GM19372 (cell line): Measurements from ENCODE around the gene TBCB.
A peak's percentile ranks its signal among the peaks of the same experiment; 100 is the strongest.
"Not testable (repeated sequence)": the region's sequence is repeated elsewhere in the genome, so short reads cannot be mapped to it uniquely, and the experiment has no call there.

ENCODE experiments used
- ATAC-seq: cut with Tn5 transposase; IDR thresholded peaks from one replicate; pipeline ENCODE4 v1.9.1; 2021; ENCODE audit warnings: mild to moderate bottlenecking, low read depth, moderate library complexity; ENCODE audit not compliant: unreplicated experiment

TBCB gene, protein sequence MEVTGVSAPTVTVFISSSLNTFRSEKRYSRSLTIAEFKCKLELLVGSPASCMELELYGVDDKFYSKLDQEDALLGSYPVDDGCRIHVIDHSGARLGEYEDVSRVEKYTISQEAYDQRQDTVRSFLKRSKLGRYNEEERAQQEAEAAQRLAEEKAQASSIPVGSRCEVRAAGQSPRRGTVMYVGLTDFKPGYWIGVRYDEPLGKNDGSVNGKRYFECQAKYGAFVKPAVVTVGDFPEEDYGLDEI

GRCh38 chr19:36115453-36116343 lies at the start of gene TBCB:
Gene TBCB, plus strand, starts transcription at chr19:36115468. Its CDS starts 93 bp downstream, at chr19:36115561.
- ATAC-seq: peak; percentile 37

DNA sequence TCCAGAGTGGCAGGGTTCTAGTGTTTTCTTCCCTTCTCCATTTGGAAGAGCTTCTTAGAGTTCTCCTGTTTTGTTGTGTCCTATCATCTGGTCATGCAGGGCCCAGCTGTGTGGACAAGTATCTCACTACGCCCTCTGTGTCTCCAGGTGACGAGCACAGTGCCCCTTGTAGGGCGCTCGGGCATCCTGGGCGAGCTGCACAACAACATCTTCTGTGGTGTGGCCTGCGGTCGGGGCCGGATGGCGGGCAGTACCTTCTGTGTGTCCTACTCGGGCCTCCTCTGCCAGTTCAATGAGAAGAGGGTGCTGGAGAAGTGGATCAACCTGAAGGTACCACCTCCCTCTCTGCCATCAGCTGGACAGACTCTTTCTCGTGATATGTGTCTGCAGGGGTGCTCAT lies 47.6 kb upstream of the TBCB start:
- no peak for ATAC-seq

DNA sequence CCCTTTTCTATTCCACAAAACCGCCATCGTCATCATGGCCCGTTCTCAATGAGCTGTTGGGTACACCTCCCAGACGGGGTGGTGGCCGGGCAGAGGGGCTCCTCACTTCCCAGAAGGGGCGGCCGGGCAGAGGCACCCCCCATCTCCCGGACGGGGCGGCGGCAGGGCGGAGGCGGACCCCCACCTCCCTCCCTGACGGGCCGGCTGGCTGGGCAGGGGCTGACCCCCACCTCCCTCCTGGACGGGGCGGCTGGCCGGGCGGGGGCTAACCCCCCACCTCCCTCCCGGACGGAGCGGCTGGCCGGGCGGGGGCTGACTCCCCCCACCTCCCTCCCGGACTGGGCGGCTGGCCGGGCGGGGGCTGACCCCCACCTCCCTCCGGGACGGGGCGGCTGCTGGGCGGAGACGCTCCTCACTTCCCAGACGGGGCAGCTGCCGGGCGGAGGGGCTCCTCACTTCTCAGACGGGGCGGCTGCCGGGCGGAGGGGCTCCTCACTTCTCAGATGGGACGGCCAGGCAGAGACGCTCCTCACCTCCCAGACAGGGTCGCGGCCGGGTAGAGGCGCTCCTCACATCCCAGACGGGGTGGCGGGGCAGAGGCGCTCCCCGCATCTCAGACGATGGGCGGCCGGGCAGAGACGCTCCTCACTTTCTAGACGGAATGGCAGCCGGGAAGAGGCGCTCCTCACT lies 46.3 kb upstream of the TBCB start:
- not testable (repeated sequence) for ATAC-seq

DNA sequence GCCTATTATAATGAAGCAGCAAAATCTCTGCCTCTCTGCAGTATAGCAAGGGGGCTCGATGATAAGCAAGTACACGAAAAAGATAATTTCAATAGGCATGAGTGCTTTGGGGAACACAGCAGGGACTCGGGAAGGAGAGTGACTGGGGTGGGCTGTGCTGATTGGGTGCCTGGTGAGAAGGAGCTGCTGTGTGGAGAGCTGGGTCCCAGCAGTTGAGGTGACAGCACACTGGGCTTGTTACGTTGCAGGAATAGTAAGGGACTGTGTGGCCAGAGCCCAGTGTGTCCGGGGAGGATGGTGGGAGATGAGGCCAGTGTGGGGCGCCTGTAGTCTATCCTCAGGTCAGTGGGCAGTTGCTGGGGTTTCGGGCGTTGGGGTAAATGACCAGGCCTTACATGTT lies 43.2 kb upstream of the TBCB start:
- ATAC-seq: no peak

DNA sequence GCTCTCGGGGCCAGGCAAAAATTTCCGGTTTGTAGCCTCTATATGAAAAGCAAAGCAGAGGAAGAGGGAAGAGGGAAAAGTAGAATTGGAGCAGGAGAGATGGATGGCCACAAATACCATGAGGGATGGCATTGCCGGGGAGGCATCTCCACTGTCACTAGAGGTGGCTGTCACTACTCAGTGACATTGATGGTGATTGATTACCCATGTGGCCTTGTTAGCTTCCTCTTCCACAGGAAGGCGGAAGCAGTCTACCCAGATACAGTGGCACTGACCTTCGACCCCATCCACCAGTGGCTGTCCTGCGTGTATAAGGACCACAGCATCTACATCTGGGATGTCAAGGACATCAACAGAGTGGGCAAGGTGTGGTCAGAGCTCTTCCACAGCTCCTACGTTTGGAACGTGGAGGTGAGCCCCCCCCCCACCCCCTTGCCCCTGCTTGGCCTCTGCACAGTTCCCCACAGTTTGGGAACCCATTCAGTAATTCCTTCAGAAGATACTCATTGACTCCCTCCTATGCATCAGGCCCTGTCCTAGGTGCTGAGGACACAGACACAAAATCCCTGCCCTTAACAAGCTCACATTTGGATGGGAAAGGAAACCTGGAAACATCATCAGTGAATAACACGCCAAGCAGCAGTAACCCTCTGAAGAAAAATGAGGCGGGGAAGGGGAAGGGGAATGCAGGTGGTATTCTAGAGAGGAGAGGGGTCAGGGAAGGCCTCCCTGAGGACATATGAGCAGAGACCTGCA lies 42.0 kb upstream of the TBCB start:
- no peak for ATAC-seq

- no peak for ATAC-seq
Observed at GRCh38 chr19:36079389-36079945, 35.8 kb upstream of the TBCB start.

DNA sequence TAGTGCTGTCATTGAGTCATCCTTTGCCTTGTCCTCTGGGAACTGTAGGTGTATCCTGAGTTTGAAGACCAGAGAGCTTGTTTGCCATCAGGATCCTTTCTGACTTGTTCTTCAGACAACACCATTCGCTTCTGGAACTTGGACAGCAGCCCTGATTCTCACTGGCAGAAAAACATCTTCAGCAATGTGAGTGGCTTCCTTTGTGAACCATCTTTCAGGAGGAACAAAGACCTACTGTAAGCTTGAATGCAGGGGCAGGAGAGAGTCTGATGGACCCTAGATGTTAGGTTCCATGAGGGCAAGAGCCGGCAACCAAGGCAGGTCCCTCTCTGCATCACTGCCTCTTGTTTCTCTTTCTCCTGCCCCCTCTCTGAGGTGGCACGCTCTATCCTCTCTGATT lies 33.9 kb upstream of the TBCB start:
- no peak for ATAC-seq

GRCh38 chr19:36081894-36082293 lies 33.4 kb upstream of the TBCB start:
- no peak for ATAC-seq

GRCh38 chr19:36082916-36083315 lies 32.4 kb upstream of the TBCB start:
- ATAC-seq: no peak

GRCh38 chr19:36084231-36085009 lies 30.8 kb upstream of the TBCB start:
- ATAC-seq: no peak

DNA sequence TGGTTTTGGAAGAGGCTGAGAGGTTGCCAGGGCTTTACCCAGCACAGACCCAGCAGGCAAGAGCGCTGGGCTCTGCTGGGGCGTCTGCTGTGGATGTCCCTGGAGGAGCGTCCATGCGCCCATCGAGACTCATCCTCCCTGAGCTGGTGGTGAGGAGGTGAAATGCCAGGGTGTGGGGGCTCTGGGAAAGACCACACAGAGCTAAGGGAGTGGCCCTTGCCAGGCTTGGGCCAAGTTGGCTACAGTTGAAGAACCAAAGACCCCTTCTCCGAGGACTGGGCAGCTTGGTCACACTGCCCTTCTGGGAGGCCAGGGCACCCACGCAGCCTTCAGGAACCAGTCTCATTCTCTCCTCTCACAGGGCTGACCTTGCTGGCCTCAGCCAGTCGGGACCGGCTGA lies 28.9 kb upstream of the TBCB start:
- no peak for ATAC-seq

- ATAC-seq: no peak
Observed at GRCh38 chr19:36089847-36090246, 25.4 kb upstream of the TBCB start.

GRCh38 chr19:36090910-36091695 lies 24.2 kb upstream of the TBCB start:
- ATAC-seq: no peak

GRCh38 chr19:36092566-36092965 lies 22.7 kb upstream of the TBCB start:
- no peak for ATAC-seq

DNA sequence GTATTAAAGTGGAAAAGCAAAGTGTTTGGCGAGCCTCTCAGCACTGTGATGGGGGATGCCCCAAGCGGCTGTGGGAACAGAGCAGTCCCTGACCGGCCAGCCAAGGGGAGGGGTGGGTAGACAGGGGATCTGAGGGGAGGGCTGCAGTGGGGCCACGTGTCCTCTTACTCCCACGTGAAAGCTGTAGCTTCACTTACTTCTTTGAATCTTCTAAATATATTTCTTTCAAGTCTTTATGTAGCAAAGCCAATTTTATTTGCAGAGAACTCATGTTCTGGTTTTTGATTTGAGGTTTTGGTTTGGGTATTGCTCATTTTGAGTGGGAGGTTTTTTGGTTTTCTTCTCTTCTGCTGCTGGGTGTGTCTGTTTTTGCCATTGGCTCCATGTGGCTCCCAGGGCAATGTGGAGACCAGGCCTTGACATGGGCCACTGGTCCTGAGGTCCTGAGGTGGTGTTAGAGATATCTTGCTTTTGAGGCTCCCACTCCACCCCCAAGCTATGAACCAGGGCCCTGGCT lies 22.1 kb upstream of the TBCB start:
- ATAC-seq: no peak

DNA sequence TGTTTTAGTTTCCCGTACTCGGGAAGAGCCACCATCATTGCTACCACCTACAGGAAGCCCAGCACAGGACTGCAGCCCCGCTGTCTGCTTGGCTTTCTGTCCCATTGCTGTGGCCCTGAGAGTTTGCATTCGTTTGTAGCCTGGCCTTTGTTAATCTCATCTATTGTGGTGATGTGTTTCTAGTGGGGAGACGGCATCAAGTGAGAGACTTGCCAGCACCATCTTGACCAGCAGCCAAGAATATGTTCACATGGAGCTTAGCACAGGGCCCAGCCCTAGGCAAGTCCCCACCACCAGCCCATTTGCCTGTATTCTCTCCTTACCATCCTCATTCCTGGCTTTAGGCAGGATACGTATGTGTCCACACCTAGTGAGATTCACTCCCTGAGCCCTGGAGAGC lies 21.6 kb upstream of the TBCB start:
- ATAC-seq: no peak

DNA sequence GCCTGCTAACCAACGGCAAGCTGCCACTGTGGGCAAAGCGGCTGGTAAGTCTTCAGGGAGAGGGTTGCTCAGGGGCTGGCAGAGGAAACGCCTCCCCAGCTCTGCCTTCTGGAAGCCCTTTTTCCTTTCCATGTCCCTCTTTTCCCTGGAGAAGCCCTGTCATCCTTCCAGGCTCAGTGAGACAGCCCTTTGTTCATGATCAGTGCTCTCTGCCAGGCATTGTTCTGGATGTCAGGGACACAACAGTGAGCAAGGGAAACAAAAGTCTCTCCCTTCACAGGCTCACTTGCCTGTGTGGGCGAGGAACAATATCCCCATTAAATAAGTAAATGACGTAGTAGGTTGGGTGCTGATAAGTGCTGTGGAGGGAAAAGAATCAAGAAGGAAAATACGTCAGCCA lies 18.2 kb upstream of the TBCB start:
- no peak for ATAC-seq

- ATAC-seq: no peak
Observed at GRCh38 chr19:36099166-36099785, 16.0 kb upstream of the TBCB start.
